ENCODE data around the gene S100A11. TPM values are rescaled to one million over a fixed set of nuclear protein-coding genes. Genes with fewer than 3 reads are reported as not detected.

S100A11 gene
- total RNA-seq, 2 experiments from 2014 or later, result 131 to 144 TPM

DNA sequence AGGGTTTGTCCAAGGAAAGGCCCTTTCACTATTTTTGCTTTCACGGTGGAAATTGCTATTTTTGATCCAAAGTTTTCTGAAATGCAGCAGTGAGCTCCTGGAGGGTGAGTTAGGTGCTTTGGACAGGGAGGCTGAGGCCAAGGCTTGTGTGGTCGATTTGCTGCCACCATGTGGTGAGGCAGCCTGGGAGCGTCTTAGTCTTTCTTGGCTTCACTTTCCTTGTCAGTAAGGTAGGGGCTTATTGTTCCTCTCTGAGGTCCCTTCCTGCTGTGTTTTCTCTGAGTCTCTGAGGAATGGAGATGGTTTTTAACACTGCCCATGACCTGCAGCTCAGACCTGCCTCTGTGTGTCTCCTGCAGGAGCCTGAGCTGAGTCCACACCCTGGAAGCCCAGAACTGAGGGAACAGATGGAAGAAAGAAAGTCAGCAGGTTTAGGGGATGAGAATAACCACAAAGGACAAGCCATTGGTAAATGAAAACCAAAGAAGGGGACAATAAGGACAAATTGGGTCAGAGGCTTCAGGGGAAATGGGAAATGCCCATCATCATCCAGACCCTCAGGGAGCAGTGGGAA is 23.1 kb downstream of the S100A11 start:
- DNase-seq, result peak; percentile 66
- no peaks in the 10 kb centered on the region for H3K36me3 Mint-ChIP-seq (ENCODE audit: low read depth)
- ATAC-seq, result peak; percentile 60
- TF ChIP-seq CTCF (IDR thresholded peaks at IDR 0.05), result peak; percentile 60
- intact Hi-C loops (cut with micrococcal nuclease), result no loop called here
- H3K4me3 Mint-ChIP-seq, result no peak overlapping the region
- H3K9me3 Mint-ChIP-seq, result no peaks in the 10 kb centered on the region
- peaks cover 3% of the 10 kb centered on the region for H3K4me1 Mint-ChIP-seq (ENCODE audit: low read depth)
- ChIA-PET POLR2A (no interaction called here), CTCF (interaction anchor here (0.6 to 10.5 kb wide), 15 partner anchors 8 to 125 kb away, joined by 3 to 122 read pairs (median 4); no protein-coding TSS in a partner anchor)
- H3K27me3 Mint-ChIP-seq, result peaks cover 12% of the 10 kb centered on the region
- H3K27ac Mint-ChIP-seq, result no peak overlapping the region

GRCh38 chr1:152009691-152010090 is 27.1 kb downstream of the S100A11 start:
- ATAC-seq (no peak), DNase-seq (no peak)
- peaks cover 13% of the 10 kb centered on the region for H3K27me3 Mint-ChIP-seq
- ChIA-PET POLR2A (no interaction called here), CTCF (interaction anchor here (1.3 to 10.5 kb wide), 7 partner anchors 8 to 122 kb away, joined by 3 to 122 read pairs (median 5); no protein-coding TSS in a partner anchor)
- H3K4me3 Mint-ChIP-seq, result no peak overlapping the region
- peaks cover 9% of the 10 kb centered on the region for H3K4me1 Mint-ChIP-seq (ENCODE audit: low read depth)
- intact Hi-C loops (cut with micrococcal nuclease), result no loop called here
- no peaks in the 10 kb centered on the region for H3K9me3 Mint-ChIP-seq
- no peak overlapping the region for H3K27ac Mint-ChIP-seq
- TF ChIP-seq CTCF (IDR thresholded peaks at IDR 0.05), result no peak
- H3K36me3 Mint-ChIP-seq (ENCODE audit: low read depth), result no peaks in the 10 kb centered on the region

GRCh38 chr1:152007047-152007446 is 29.8 kb downstream of the S100A11 start:
- H3K4me1 Mint-ChIP-seq (ENCODE audit: low read depth), result peaks cover 6% of the 10 kb centered on the region
- no peak overlapping the region for H3K4me3 Mint-ChIP-seq
- no peaks in the 10 kb centered on the region for H3K9me3 Mint-ChIP-seq
- ATAC-seq, result peak; percentile 45
- ChIA-PET POLR2A (interaction anchor here (0.7 kb wide), 1 partner anchor 98 kb away, joined by 3 read pairs; no protein-coding TSS in a partner anchor), CTCF (interaction anchor here (1.2 to 10.8 kb wide), 3 partner anchors 39 to 73 kb away, joined by 3 to 321 read pairs (median 4); no protein-coding TSS in a partner anchor)
- intact Hi-C loops (cut with micrococcal nuclease), result no loop called here
- peaks cover 18% of the 10 kb centered on the region for H3K27me3 Mint-ChIP-seq
- H3K27ac Mint-ChIP-seq, result no peak overlapping the region
- no peak for DNase-seq
- no peaks in the 10 kb centered on the region for H3K36me3 Mint-ChIP-seq (ENCODE audit: low read depth)
- no peak for TF ChIP-seq CTCF (IDR thresholded peaks at IDR 0.05)

- peaks cover 10% of the 10 kb centered on the region for H3K4me1 Mint-ChIP-seq (ENCODE audit: low read depth)
- ATAC-seq (no peak), DNase-seq (no peak)
- no peaks in the 10 kb centered on the region for H3K36me3 Mint-ChIP-seq (ENCODE audit: low read depth)
- intact Hi-C loops (cut with micrococcal nuclease), result no loop called here
- no peak overlapping the region for H3K4me3 Mint-ChIP-seq
- POLR2A ChIA-PET, result no interaction called here
- no peaks in the 10 kb centered on the region for H3K9me3 Mint-ChIP-seq
- H3K27ac Mint-ChIP-seq, result no peak overlapping the region
- CTCF ChIA-PET, result interaction anchor here (0.7 to 13.5 kb wide), 5 partner anchors 9 to 124 kb away, joined by 3 to 321 read pairs (median 191); no protein-coding TSS in a partner anchor
- peaks cover 18% of the 10 kb centered on the region for H3K27me3 Mint-ChIP-seq
- no peak for TF ChIP-seq CTCF (IDR thresholded peaks at IDR 0.05)
Observed at GRCh38 chr1:152005360-152005912, 31.4 kb downstream of the S100A11 start.

DNA sequence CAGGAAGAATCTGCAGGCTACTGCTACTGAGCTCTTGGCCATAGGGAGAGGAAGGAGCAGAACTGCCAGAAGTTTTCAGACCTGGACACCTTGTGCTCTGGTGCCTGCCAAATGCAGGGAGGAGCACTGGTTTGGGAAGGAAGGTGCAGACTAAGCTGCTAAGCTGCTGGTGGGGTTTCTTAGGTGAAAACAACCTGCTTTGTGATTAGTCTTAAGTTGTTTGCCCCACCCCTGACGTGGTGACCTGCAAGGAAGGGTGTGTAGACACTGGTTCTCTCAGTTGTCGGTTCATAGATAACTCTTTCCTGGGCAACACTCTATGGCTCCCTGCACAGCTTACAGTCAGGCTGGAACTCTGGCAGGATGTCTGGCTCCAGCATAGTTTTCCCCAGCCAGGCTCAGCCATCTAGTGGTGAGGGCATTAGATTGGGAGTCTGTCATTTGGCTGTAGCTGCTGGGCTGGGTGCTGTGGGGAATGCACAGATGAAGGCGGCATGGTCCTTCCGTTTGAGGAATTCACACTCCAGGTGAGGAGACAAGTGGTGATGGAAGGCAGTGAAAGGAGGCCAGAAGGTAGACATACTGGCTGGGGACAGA is 32.9 kb downstream of the S100A11 start:
- POLR2A ChIA-PET, result interaction anchor here (0.6 to 1.4 kb wide), 3 partner anchors 35 to 852 kb away, joined by 3 read pairs; no protein-coding TSS in a partner anchor
- CTCF ChIA-PET, result interaction anchor here (1.3 to 13.5 kb wide), 7 partner anchors 10 to 116 kb away, joined by 3 to 321 read pairs (median 122); no protein-coding TSS in a partner anchor
- no peak overlapping the region for H3K4me3 Mint-ChIP-seq
- TF ChIP-seq CTCF (IDR thresholded peaks at IDR 0.05), result no peak
- H3K4me1 Mint-ChIP-seq (ENCODE audit: low read depth), result peaks cover 10% of the 10 kb centered on the region
- intact Hi-C loops (cut with micrococcal nuclease), result no loop called here
- DNase-seq, result no peak
- H3K9me3 Mint-ChIP-seq, result no peaks in the 10 kb centered on the region
- peaks cover 13% of the 10 kb centered on the region for H3K27me3 Mint-ChIP-seq
- no peak for ATAC-seq
- H3K27ac Mint-ChIP-seq, result no peak overlapping the region
- no peaks in the 10 kb centered on the region for H3K36me3 Mint-ChIP-seq (ENCODE audit: low read depth)

All from activated CD8-positive, alpha-beta T cell treated with anti-CD3 and anti-CD28 coated beads for 36 hours (primary cell).